ENCODE data around the gene C16orf74. TPM values are rescaled to one million over a fixed set of nuclear protein-coding genes. Genes with fewer than 3 reads are reported as not detected.

C16orf74 gene
- total and polyA plus RNA-seq, 4 donors: 2.6 to 7.9 (median 3.4) TPM

GRCh38 chr16:85673529-85674417 is 77.1 kb downstream of the C16orf74 start:
- H3K27ac ChIP-seq (ENCODE audit: low read depth in 1 of 2, low read length in 1 of 2): peak overlapping the region in 1 of 2 donors; percentile 52
- H3K36me3 ChIP-seq (ENCODE audit: control insufficient read depth in 4 of 4, insufficient read depth in 4 of 4, low read length in 4 of 4): peaks cover 10 to 64% (median 42%) of the 10 kb centered on the region in 4 donors
- WGBS, 2 donors: 52 to 68% methylated on average over 19 of the region's 19 CpGs
- H3K9ac ChIP-seq (ENCODE audit: insufficient read depth in 1 of 2, low read length in 2 of 2): no peak overlapping the region
- ATAC-seq (ENCODE audit: insufficient read depth, low FRiP score) (peak; percentile 63), DNase-seq (peak; percentile 77 to 83 (median 79))
- H3K9me3 ChIP-seq (ENCODE audit: control insufficient read depth in 4 of 4, insufficient read depth in 3 of 4, low read length in 3 of 4): no peaks in the 10 kb centered on the region
- no peaks in the 10 kb centered on the region for H3K27me3 ChIP-seq (ENCODE audit: control insufficient read depth in 3 of 3, insufficient read depth in 3 of 3, low read length in 2 of 3)
- peaks cover 0 to 15% (median 6%) of the 10 kb centered on the region in 5 donors for H3K4me1 ChIP-seq (ENCODE audit: control insufficient read depth in 5 of 5, insufficient read depth in 5 of 5, low read length in 5 of 5)
- no peak overlapping the region for H3K4me3 ChIP-seq
- TF ChIP-seq CTCF (IDR thresholded peaks at IDR 0.05; ENCODE audit: control extremely low read depth, extremely low read depth): no peak

- 96 to 97% methylated on average over 14 of the region's 14 CpGs for WGBS, 2 donors
- Histone ChIP-seq H3K4me3 (no peak overlapping the region), H3K36me3 (ENCODE audit: control insufficient read depth in 4 of 4, insufficient read depth in 4 of 4, low read length in 4 of 4) (peaks cover 20 to 72% (median 58%) of the 10 kb centered on the region in 4 donors), H3K27me3 (ENCODE audit: control insufficient read depth in 3 of 3, insufficient read depth in 3 of 3, low read length in 2 of 3) (no peaks in the 10 kb centered on the region), H3K9me3 (ENCODE audit: control insufficient read depth in 4 of 4, insufficient read depth in 3 of 4, low read length in 3 of 4) (no peaks in the 10 kb centered on the region), H3K27ac (ENCODE audit: low read depth in 1 of 2, low read length in 1 of 2) (no peak overlapping the region), H3K4me1 (ENCODE audit: control insufficient read depth in 5 of 5, insufficient read depth in 5 of 5, low read length in 5 of 5) (peaks cover 0 to 15% (median 6%) of the 10 kb centered on the region in 5 donors), H3K9ac (ENCODE audit: insufficient read depth in 1 of 2, low read length in 2 of 2) (no peak overlapping the region)
- ATAC-seq (ENCODE audit: insufficient read depth, low FRiP score) (no peak), DNase-seq (no peak)
- TF ChIP-seq CTCF (IDR thresholded peaks at IDR 0.05; ENCODE audit: control extremely low read depth, extremely low read depth): no peak
Measured at GRCh38 chr16:85670840-85671239, 80.1 kb downstream of the C16orf74 start.

- ATAC-seq (ENCODE audit: insufficient read depth, low FRiP score) (no peak), DNase-seq (no peak)
- H3K4me1 ChIP-seq (ENCODE audit: control insufficient read depth in 5 of 5, insufficient read depth in 5 of 5, low read length in 5 of 5): peaks cover 0 to 4% (median 2%) of the 10 kb centered on the region in 5 donors
- H3K27me3 ChIP-seq (ENCODE audit: control insufficient read depth in 3 of 3, insufficient read depth in 3 of 3, low read length in 2 of 3): no peaks in the 10 kb centered on the region
- no peaks in the 10 kb centered on the region for H3K9me3 ChIP-seq (ENCODE audit: control insufficient read depth in 4 of 4, insufficient read depth in 3 of 4, low read length in 3 of 4)
- peaks cover 26 to 73% (median 66%) of the 10 kb centered on the region in 4 donors for H3K36me3 ChIP-seq (ENCODE audit: control insufficient read depth in 4 of 4, insufficient read depth in 4 of 4, low read length in 4 of 4)
- TF ChIP-seq CTCF (IDR thresholded peaks at IDR 0.05; ENCODE audit: control extremely low read depth, extremely low read depth): no peak
- no peak overlapping the region for H3K9ac ChIP-seq (ENCODE audit: insufficient read depth in 1 of 2, low read length in 2 of 2)
- 93 to 96% methylated on average over 10 of the region's 10 CpGs for WGBS, 2 donors
- no peak overlapping the region for H3K4me3 ChIP-seq
- H3K27ac ChIP-seq (ENCODE audit: low read depth in 1 of 2, low read length in 1 of 2): no peak overlapping the region
Measured at GRCh38 chr16:85668676-85669424, 82.0 kb downstream of the C16orf74 start.

Data from lung (tissue), 12 donors.